Heart right ventricle (tissue), 16 donors: ENCODE measurements around the gene ENTPD8. TPM values are rescaled to one million over a fixed set of nuclear protein-coding genes. Genes with fewer than 3 reads are reported as not detected.

Source experiments
- ATAC-seq, 8 donors: fragments of 200-7000 bp; cut with Tn5 transposase; one replicate each; pipeline ENCODE4 v1.9.1; 2020; ENCODE audit warnings: mild to moderate bottlenecking in 8 of 8, moderate library complexity in 8 of 8, moderate number of reproducible peaks in 1 of 8
- DNase-seq, 2 donors: peaks; one replicate each; pipeline ENCODE4 v3.0.0-alpha.2; 2020
- H3K27ac ChIP-seq, 10 donors: fragments of 200-600 bp; sonication (generic) in 2 of 10; one replicate each; pipeline versions ENCODE4 v1.5.0 to v1.8.0; 2020 to 2022; ENCODE audit warnings: mild to moderate bottlenecking in 3 of 10
- H3K27me3 ChIP-seq, 7 donors: fragments of 200-600 bp; one replicate each; pipeline ENCODE4 v1.8.0; 2021 to 2022; ENCODE audit warnings: mild to moderate bottlenecking in 2 of 7
- H3K36me3 ChIP-seq, 9 donors: fragments of 200-600 bp; sonication (generic) in 1 of 9; one replicate each; pipeline versions ENCODE4 v1.5.0 to v1.8.0; 2020 to 2022; ENCODE audit warnings: mild to moderate bottlenecking in 2 of 9
- H3K4me1 ChIP-seq, 9 donors: fragments of 200-600 bp; sonication (generic) in 1 of 9; one replicate each; pipeline versions ENCODE4 v1.5.0 to v1.8.0; 2020 to 2022; ENCODE audit warnings: mild to moderate bottlenecking in 4 of 9
- H3K4me3 ChIP-seq, 10 donors: fragments of 200-600 bp; sonication (generic) in 2 of 10; one replicate each; pipeline versions ENCODE4 v1.5.0 to v1.8.0; 2020 to 2022; ENCODE audit warnings: mild to moderate bottlenecking in 7 of 10, moderate library complexity in 2 of 10
- H3K9me3 ChIP-seq, 11 donors: fragments of 200-600 bp in 10 of 11; sonication (generic) in 2 of 11; one replicate each; pipeline versions ENCODE4 v1.5.0 to v1.8.0; 2013 to 2022; ENCODE audit warnings: mild to moderate bottlenecking in 2 of 11, control low read depth in 1 of 11, moderate library complexity in 1 of 11
- CTCF ChIP-seq, 9 donors: fragments of 200-600 bp; sonication (generic) in 2 of 9; IDR thresholded peaks; one replicate each; pipeline versions ENCODE4 v1.5.0 to v1.8.0; 2021 to 2022; ENCODE audit warnings: antibody characterized with exemption in 9 of 9, mild to moderate bottlenecking in 5 of 9, moderate library complexity in 1 of 9
- WGBS, 2 donors: extraction: QIAGEN DNeasy Blood & Tissue Kit; methylation state at CpG; one replicate each; pipeline ENCODE4 v1.1.7; 2013; ENCODE audit warnings: inconsistent platforms in 1 of 2; 5-methylcytosine and 5-hydroxymethylcytosine counted together
- intact Hi-C, 10 donors: fragments of 100-400 bp; cut with DNase I; formaldehyde crosslinking; loops; one replicate each; pipeline versions ENCODE4 v1.11.1 to v1.14.2; 2022
- polyA plus RNA-seq, 2 donors: library from polyadenylated mRNA; stranded (reverse); fragments of 200-250 nt; gene quantifications; one replicate each; pipeline ENCODE4 v1.2.3, GENCODE V29; 2013
- total RNA-seq, 10 donors: library from RNA; stranded (reverse); fragmentation: NEBNext Ultra II Directional in 3 of 10; extraction: Animal tissue kit (Norgen Biotek cat#: 25700) in 3 of 10; gene quantifications; one replicate each; pipeline versions ENCODE4 v1.2.1 to v1.2.4, GENCODE V29; 2021 to 2023
- donor health status: Arrhythmogenic right ventricular cardiomyopathy.
- donor health status: ischemic (EF 13 %, LVEDD 7.1; RV severe dilation, severe dysfunction).
- donor health status: healthy with polysubstance abuse.
- donor health status: DM: no; HTN: yes; CAD: no.
- donor health status: DM: no; HTN: no; CAD: no.
- donor health status: ischemic (EF 25% LVEDD 6.9; RV normal size, moderate dysfunction).
- donor health status: ischemic (EF 25% LVEDD 5.7; RV mildly dilated, moderate dysfunction).
- donor health status: healthy.
- donor health status: DM: yes; HTN: yes; CAD: no.
- donor health status: Ischemic cardiomyopathy.
- donor health status: ischemic (EF 35%, LVEDD 5.7; RV mildly dilated, moderate dysfunction).
- donor health status: nonischemic (EF 11% LVEDD 7.7; RV severe dilation, severe dysfunction).
- donor health status: DM: yes; HTN: yes; CAD: no.
- donor health status: PGD.
- donor health status: ischemic (EF 29% LVEDD 5.4; RV normal size, mild dysfunction).
- donor health status: nonischemic (EF 23%, LVEDD 6.1; RV moderate dilation, normal function).

ENTPD8 gene
- total and polyA plus RNA-seq, 12 donors = 0.03 to 0.15 TPM; not detected in 10

DNA sequence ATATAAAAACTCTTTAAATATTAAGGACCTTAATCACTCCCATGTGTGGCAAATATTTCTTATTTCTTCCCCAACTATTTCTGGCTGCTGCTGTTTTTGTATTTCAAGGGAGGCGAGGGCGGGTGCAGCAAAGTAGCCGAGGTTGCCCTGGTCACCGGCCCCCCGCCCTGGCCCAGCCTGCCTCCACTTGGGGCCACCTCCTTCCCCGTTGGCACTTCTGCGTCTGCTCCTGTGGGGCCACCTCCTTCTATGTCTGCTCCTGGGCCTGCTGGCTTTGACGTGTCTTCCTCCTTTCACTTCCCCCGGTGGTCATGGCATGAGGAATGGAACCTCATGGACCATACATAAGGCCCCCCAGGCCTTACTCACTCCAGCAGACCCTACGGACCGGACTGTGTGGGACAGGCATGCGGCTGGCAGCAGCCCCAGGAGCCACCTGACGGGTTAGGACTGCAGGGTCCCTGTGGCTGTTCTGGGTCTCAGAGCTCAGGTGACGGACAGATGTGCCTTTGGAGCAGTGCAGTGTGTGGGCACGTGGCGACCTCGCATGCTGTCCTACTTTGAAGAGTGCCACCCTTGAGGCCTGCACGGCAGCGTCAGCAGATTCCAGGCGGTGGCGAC is 5.8 kb upstream of the ENTPD8 start:
- intact Hi-C loops = loop anchor here in 1 of 10 donors (10.0 kb wide), 1 partner anchor 152 kb away; no protein-coding TSS in a partner anchor
- H3K4me1 ChIP-seq = peaks cover 0 to 13% (median 0%) of the 10 kb centered on the region in 9 donors
- TF ChIP-seq CTCF (IDR thresholded peaks at IDR 0.05) = no peak
- peaks cover 0 to 3% (median 0%) of the 10 kb centered on the region in 11 donors for H3K9me3 ChIP-seq
- no peak overlapping the region for H3K27ac ChIP-seq
- peak in 1 of 2 donors; percentile 15 for DNase-seq
- WGBS, 2 donors = 78 to 85% methylated on average over 21 of the region's 21 CpGs
- no peak overlapping the region for H3K4me3 ChIP-seq
- peaks cover 0 to 23% (median 11%) of the 10 kb centered on the region in 7 donors for H3K27me3 ChIP-seq
- H3K36me3 ChIP-seq = peaks cover 0 to 16% (median 0%) of the 10 kb centered on the region in 9 donors
- peak in 2 of 8 donors; percentile 8 to 20 for ATAC-seq

DNA sequence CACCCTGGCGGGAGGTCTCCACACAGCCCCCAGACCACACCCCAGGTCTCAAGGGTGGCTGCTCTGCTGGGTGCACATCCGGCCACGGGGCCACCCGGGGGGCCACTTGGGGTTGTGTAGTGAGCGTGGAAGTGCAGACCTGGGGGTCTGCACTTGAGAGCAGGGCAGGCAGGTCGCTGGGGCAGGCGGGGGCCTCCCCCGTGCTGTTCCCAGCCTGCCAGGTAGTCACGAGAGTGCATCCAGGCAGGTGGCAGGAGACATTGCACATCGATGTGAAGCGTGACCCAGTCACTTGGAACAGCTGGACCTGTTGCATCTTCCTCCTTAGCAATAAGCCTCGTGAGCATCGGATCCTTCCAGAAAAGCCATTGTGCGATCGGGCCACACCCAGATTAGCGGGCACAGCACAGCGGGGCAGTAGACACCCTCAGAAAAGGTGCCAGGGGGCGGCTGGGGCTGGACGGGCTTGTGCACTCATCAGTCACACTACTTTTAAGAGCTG is 4.8 kb upstream of the ENTPD8 start:
- WGBS, 2 donors = 61 to 65% methylated on average over 19 of the region's 19 CpGs
- no peak for TF ChIP-seq CTCF (IDR thresholded peaks at IDR 0.05)
- ATAC-seq = peak in 1 of 8 donors; percentile 29
- H3K27me3 ChIP-seq = peaks cover 0 to 32% (median 20%) of the 10 kb centered on the region in 7 donors
- peaks cover 0 to 3% (median 0%) of the 10 kb centered on the region in 11 donors for H3K9me3 ChIP-seq
- no peak overlapping the region for H3K4me3 ChIP-seq
- peak in 1 of 2 donors; percentile 10 for DNase-seq
- H3K27ac ChIP-seq = no peak overlapping the region
- intact Hi-C loops = loop anchor here in 3 of 10 donors (1.0 to 10.0 kb wide), 3 partner anchors 23 to 151 kb away; partner anchors contain the start of genes EXD3 (in 2 of the 3) and NOXA1 (in 2 of the 3)
- H3K4me1 ChIP-seq = peaks cover 0 to 21% (median 5%) of the 10 kb centered on the region in 9 donors
- peaks cover 0 to 16% (median 0%) of the 10 kb centered on the region in 9 donors for H3K36me3 ChIP-seq

GRCh38 chr9:137445275-137445807 is 4.2 kb upstream of the ENTPD8 start:
- WGBS, 2 donors = 22 to 23% methylated on average over 14 of the region's 14 CpGs
- intact Hi-C loops = loop anchor here in 3 of 10 donors (1.0 to 10.0 kb wide), 3 partner anchors 22 to 151 kb away; partner anchors contain the start of genes EXD3 (in 2 of the 3) and NOXA1 (in 2 of the 3)
- Histone ChIP-seq H3K4me1 (peaks cover 0 to 21% (median 5%) of the 10 kb centered on the region in 9 donors), H3K36me3 (peaks cover 0 to 16% (median 0%) of the 10 kb centered on the region in 9 donors), H3K27me3 (peaks cover 0 to 32% (median 20%) of the 10 kb centered on the region in 7 donors), H3K4me3 (no peak overlapping the region), H3K9me3 (peaks cover 0 to 3% (median 0%) of the 10 kb centered on the region in 11 donors), H3K27ac (no peak overlapping the region)
- peak; percentile 51 to 84 (median 70) for ATAC-seq
- DNase-seq = peak; percentile 77
- peak; percentile 74 to 86 (median 83) for TF ChIP-seq CTCF (IDR thresholded peaks at IDR 0.05)

DNA sequence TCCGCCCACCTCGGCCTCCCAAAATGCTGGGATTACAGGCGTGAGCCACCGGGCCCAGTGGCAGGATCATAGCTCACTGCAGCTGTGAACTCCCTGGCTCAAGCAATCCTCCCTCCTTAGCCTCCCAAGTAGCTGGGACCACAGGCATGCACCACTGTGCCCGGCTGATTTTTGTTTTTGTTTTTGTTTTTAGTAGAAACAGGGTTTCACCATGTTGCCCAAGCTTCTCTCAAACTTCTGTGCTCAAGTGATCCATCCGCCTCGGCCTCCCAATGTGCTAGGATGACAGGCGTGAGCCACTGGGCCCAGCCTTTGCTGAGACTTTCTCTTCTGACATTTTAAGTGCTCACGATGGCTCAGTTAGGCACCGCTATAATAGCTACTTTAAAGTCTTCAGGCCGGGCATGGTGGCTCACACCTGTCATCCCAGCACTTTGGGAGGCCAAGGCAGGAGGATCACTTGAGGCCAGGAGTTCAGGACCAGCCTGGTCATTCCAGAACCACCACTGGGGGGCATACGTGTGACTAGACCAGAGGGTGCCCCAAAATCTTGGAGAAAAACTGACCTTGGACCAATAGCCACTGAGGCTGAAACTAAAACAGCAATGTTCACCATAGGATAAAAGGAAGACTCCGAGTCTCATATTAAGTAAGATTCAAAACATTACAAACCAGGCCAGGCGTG is 3.1 kb upstream of the ENTPD8 start:
- Histone ChIP-seq H3K27ac (no peak overlapping the region), H3K4me1 (peaks cover 0 to 24% (median 5%) of the 10 kb centered on the region in 9 donors), H3K9me3 (peaks cover 0 to 3% (median 0%) of the 10 kb centered on the region in 11 donors), H3K27me3 (peaks cover 0 to 33% (median 22%) of the 10 kb centered on the region in 7 donors), H3K4me3 (no peak overlapping the region), H3K36me3 (peaks cover 0 to 8% (median 0%) of the 10 kb centered on the region in 9 donors)
- ATAC-seq = no peak
- intact Hi-C loops = loop anchor here in 2 of 10 donors (2.0 to 10.0 kb wide), 2 partner anchors 21 to 149 kb away; partner anchors contain the start of genes EXD3 (in 1 of the 2) and NOXA1 (in 1 of the 2)
- WGBS, 2 donors = 84 to 87% methylated on average over 14 of the region's 14 CpGs
- TF ChIP-seq CTCF (IDR thresholded peaks at IDR 0.05) = no peak
- peak in 1 of 2 donors; percentile 2 for DNase-seq
